Body of pancreas (tissue), 4 donors: ENCODE measurements around the gene CLDN12.

Experiments used
- CTCF ChIP-seq, 7 experiments: fragments of 450-650 bp in 4 of 7; fragments of 200-600 bp in 3 of 7; sonication (generic) in 3 of 7; IDR thresholded peaks; one replicate each; pipeline ENCODE4 v1.5.1; 2016 to 2019; ENCODE audit warnings: antibody characterized with exemption in 7 of 7
- POLR2A ChIP-seq, 3 donors: fragments of 450-650 bp; IDR thresholded peaks; one replicate each; pipeline ENCODE4 v1.6.1; 2016; ENCODE audit warnings: antibody characterized with exemption in 3 of 3, mild to moderate bottlenecking in 2 of 3

- TF ChIP-seq CTCF (IDR thresholded peaks at IDR 0.05) (no peak), POLR2A (IDR thresholded peaks at IDR 0.05) (no peak)
Observed at GRCh38 chr7:90402785-90403173, 482 bp upstream of the CLDN12 start.
